ENCODE data around the gene FILIP1. TPM values are rescaled to one million over a fixed set of nuclear protein-coding genes. Genes with fewer than 3 reads are reported as not detected.

FILIP1 gene
- total and polyA plus RNA-seq, 10 of the 15 experiments (the other 5 are each of a cell fraction or from before 2014, with no cell fraction given), result 0.23 to 2.0 (median 0.44) TPM

DNA sequence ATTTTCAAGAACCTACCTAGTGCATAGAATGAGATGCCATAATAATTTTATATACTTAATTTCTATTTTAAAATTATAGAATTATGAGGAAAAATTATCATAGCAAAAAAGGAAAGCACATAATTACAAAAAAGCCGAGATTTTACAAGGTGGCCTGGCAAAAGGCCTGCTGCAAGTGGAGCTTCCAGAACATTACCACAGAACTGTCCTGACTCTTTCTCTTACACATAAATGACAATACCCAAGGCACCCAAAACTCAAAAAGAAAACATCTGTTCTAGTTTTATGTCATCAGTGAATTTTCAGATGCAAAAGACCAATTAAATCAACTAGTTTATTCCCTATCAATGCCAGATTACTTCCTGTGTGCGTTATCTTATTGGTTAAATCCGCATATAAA is 74.2 kb downstream of the FILIP1 start (continued):
- no peak for TF ChIP-seq ZBTB4 (CRISPR knock-in tag; IDR thresholded peaks at IDR 0.05)
- TF ChIP-seq PAX5 (IDR thresholded peaks at IDR 0.05; ENCODE audit: borderline replicate concordance, low read depth, low read length), result no peak
- TF ChIP-seq, protein P1, sequence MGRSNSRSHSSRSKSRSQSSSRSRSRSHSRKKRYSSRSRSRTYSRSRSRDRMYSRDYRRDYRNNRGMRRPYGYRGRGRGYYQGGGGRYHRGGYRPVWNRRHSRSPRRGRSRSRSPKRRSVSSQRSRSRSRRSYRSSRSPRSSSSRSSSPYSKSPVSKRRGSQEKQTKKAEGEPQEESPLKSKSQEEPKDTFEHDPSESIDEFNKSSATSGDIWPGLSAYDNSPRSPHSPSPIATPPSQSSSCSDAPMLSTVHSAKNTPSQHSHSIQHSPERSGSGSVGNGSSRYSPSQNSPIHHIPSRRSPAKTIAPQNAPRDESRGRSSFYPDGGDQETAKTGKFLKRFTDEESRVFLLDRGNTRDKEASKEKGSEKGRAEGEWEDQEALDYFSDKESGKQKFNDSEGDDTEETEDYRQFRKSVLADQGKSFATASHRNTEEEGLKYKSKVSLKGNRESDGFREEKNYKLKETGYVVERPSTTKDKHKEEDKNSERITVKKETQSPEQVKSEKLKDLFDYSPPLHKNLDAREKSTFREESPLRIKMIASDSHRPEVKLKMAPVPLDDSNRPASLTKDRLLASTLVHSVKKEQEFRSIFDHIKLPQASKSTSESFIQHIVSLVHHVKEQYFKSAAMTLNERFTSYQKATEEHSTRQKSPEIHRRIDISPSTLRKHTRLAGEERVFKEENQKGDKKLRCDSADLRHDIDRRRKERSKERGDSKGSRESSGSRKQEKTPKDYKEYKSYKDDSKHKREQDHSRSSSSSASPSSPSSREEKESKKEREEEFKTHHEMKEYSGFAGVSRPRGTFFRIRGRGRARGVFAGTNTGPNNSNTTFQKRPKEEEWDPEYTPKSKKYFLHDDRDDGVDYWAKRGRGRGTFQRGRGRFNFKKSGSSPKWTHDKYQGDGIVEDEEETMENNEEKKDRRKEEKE (IDR thresholded peaks at IDR 0.05), result no peak
- no peak for TF ChIP-seq TAF1 (IDR thresholded peaks at IDR 0.05; ENCODE audit: borderline replicate concordance, low read depth, low read length)
- TF ChIP-seq, protein P2, sequence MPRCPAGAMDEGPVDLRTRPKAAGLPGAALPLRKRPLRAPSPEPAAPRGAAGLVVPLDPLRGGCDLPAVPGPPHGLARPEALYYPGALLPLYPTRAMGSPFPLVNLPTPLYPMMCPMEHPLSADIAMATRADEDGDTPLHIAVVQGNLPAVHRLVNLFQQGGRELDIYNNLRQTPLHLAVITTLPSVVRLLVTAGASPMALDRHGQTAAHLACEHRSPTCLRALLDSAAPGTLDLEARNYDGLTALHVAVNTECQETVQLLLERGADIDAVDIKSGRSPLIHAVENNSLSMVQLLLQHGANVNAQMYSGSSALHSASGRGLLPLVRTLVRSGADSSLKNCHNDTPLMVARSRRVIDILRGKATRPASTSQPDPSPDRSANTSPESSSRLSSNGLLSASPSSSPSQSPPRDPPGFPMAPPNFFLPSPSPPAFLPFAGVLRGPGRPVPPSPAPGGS (IDR thresholded peaks at IDR 0.05; ENCODE audit: borderline replicate concordance, insufficient read depth, low read depth, low read length, poor library complexity, severe bottlenecking), result no peak
- TF ChIP-seq GATAD2B (conservative IDR thresholded peaks at IDR 0.05; ENCODE audit: low read depth), result no peak

All from GM12878 (cell line).